CD4-positive, alpha-beta memory T cell (primary cell): ENCODE measurements around the gene S1PR2. TPM values are rescaled to one million over a fixed set of nuclear protein-coding genes. Genes with fewer than 3 reads are reported as not detected.

Experiments
- CTCF ChIA-PET: fragments of 350-600 bp; sonication (Branson Sonifier 250); formaldehyde crosslinking; loops from one replicate; lab custom pipeline; 2021; ENCODE audit warnings: inconsistent platforms; ENCODE audit not compliant: partially characterized antibody; lab: Charles Lee
- POLR2A ChIA-PET: fragments of 350-600 bp; sonication (Branson Sonifier 250); formaldehyde crosslinking; loops from one replicate; lab custom pipeline; 2021; ENCODE audit not compliant: partially characterized antibody; lab: Charles Lee
- DNase-seq, 5 donors: peaks; one replicate each; pipeline versions ENCODE4 v3.0.0 to v3.0.0-alpha.2; 2020 to 2022; ENCODE audit warnings: mixed read lengths in 1 of 5
- H3K27ac ChIP-seq: one replicate; pipeline ENCODE4 v1.7.0; 2013; ENCODE audit warnings: low read depth, low read length
- H3K27me3 ChIP-seq: 2 replicates; pipeline ENCODE4 v1.7.0; 2013; ENCODE audit warnings: mild to moderate bottlenecking, low read length, moderate library complexity; ENCODE audit not compliant: insufficient read depth
- H3K36me3 ChIP-seq: 2 replicates; pipeline ENCODE4 v1.7.0; 2013; ENCODE audit warnings: mild to moderate bottlenecking, low read length, moderate library complexity; ENCODE audit not compliant: insufficient read depth
- H3K4me1 ChIP-seq: 2 replicates; pipeline ENCODE4 v1.7.0; 2013; ENCODE audit warnings: mild to moderate bottlenecking, low read length, moderate library complexity; ENCODE audit not compliant: insufficient read depth
- H3K4me3 ChIP-seq, 2 donors: one replicate each; pipeline ENCODE4 v1.7.0; 2013; ENCODE audit warnings: low read length in 2 of 2, mild to moderate bottlenecking in 1 of 2
- H3K9me3 ChIP-seq, 2 donors: one replicate each; pipeline ENCODE4 v1.7.0; 2013; ENCODE audit warnings: low read length in 2 of 2, control low read depth in 1 of 2; ENCODE audit not compliant: control insufficient read depth in 1 of 2
- H3K27ac Mint-ChIP-seq, 7 donors: one replicate each; pipeline ENCODE4 v1.8.0; 2020 to 2021; ENCODE audit warnings: mixed read lengths in 7 of 7, mild to moderate bottlenecking in 6 of 7, inconsistent platforms in 3 of 7, moderate library complexity in 3 of 7
- H3K27me3 Mint-ChIP-seq, 2 donors: one replicate each; pipeline ENCODE4 v1.8.0; 2020 to 2021; ENCODE audit warnings: mixed read lengths in 2 of 2
- H3K36me3 Mint-ChIP-seq, 2 donors: one replicate each; pipeline ENCODE4 v1.8.0; 2020 to 2021; ENCODE audit warnings: mixed read lengths in 2 of 2, inconsistent platforms in 1 of 2, mild to moderate bottlenecking in 1 of 2
- H3K4me1 Mint-ChIP-seq, 4 donors: one replicate each; pipeline ENCODE4 v1.8.0; 2020 to 2021; ENCODE audit warnings: mixed read lengths in 4 of 4, mild to moderate bottlenecking in 1 of 4
- H3K4me3 Mint-ChIP-seq, 8 donors: one replicate each; pipeline ENCODE4 v1.8.0; 2020 to 2021; ENCODE audit warnings: mixed read lengths in 8 of 8, mild to moderate bottlenecking in 7 of 8, moderate library complexity in 6 of 8, inconsistent platforms in 3 of 8
- H3K9me3 Mint-ChIP-seq, 8 donors: one replicate each; pipeline ENCODE4 v1.8.0; 2020 to 2021; ENCODE audit warnings: mixed read lengths in 8 of 8, mild to moderate bottlenecking in 5 of 8, inconsistent platforms in 3 of 8, moderate library complexity in 1 of 8
- intact Hi-C: fragments of 100-400 bp; cut with micrococcal nuclease; formaldehyde crosslinking; loops from one replicate; pipeline ENCODE4 v1.15.1; 2023
- polyA plus RNA-seq, 2 donors: library from polyadenylated mRNA; unstranded; fragments of 300-500 nt; fragmentation: Illumina TruSeq; gene quantifications; one replicate each; pipeline ENCODE4 v1.2.3, GENCODE V29; 2021
- total RNA-seq, 2 experiments: library from RNA; stranded (reverse); gene quantifications; one replicate each; pipeline ENCODE4 v1.2.3, GENCODE V29; 2021

Gene S1PR2
- total and polyA plus RNA-seq, 4 experiments from 2014 or later = 1.4 to 9.4 (median 5.7) TPM

GRCh38 chr19:10266706-10267105 is 35.6 kb upstream of the S1PR2 start:
- Mint-ChIP-seq H3K4me1 (peaks cover 2 to 27% (median 14%) of the 10 kb centered on the region in 4 donors), H3K9me3 (no peaks in the 10 kb centered on the region), H3K27ac (peak overlapping the region in 1 of 7 donors; percentile 38), H3K27me3 (no peaks in the 10 kb centered on the region), H3K4me3 (no peak overlapping the region), H3K36me3 (peaks cover 0 to 4% of the 10 kb centered on the region in 2 donors)
- Histone ChIP-seq H3K27me3 (no peaks in the 10 kb centered on the region), H3K27ac (no peak overlapping the region), H3K4me1 (peaks cover 22% of the 10 kb centered on the region), H3K36me3 (no peaks in the 10 kb centered on the region), H3K9me3 (no peaks in the 10 kb centered on the region), H3K4me3 (no peak overlapping the region)
- ChIA-PET POLR2A (no interaction called here), CTCF (interaction anchor here (0.6 to 9.8 kb wide), 7 partner anchors 22 to 433 kb away, joined by 3 to 235 read pairs (median 4); partner anchors contain the start of gene ICAM5)
- intact Hi-C loops = no loop called here
- no peak for DNase-seq

GRCh38 chr19:10262771-10263170 is 31.6 kb upstream of the S1PR2 start:
- CTCF ChIA-PET = interaction anchor here (1.1 to 9.8 kb wide), 3 partner anchors 67 to 125 kb away, joined by 3 to 235 read pairs (median 80); no protein-coding TSS in a partner anchor
- Mint-ChIP-seq H3K27ac (peak overlapping the region in 1 of 7 donors; percentile 29), H3K9me3 (no peaks in the 10 kb centered on the region), H3K4me1 (peaks cover 3 to 14% (median 5%) of the 10 kb centered on the region in 4 donors), H3K36me3 (peaks cover under 1 to 13% of the 10 kb centered on the region in 2 donors), H3K4me3 (no peak overlapping the region), H3K27me3 (no peaks in the 10 kb centered on the region)
- Histone ChIP-seq H3K27me3 (no peaks in the 10 kb centered on the region), H3K27ac (no peak overlapping the region), H3K9me3 (no peaks in the 10 kb centered on the region), H3K36me3 (peaks cover 11% of the 10 kb centered on the region), H3K4me3 (no peak overlapping the region), H3K4me1 (peaks cover 20% of the 10 kb centered on the region)
- DNase-seq = no peak
- intact Hi-C loops = no loop called here
- POLR2A ChIA-PET = no interaction called here

GRCh38 chr19:10260141-10260584 is 29.0 kb upstream of the S1PR2 start:
- CTCF ChIA-PET = interaction anchor here (0.8 to 4.8 kb wide), 14 partner anchors 10 to 328 kb away, joined by 3 to 80 read pairs (median 12); partner anchors contain the start of genes ICAM1 and TYK2
- Histone ChIP-seq H3K4me1 (peaks cover 20% of the 10 kb centered on the region), H3K4me3 (no peak overlapping the region), H3K27ac (peak overlapping the region; percentile 16), H3K9me3 (no peaks in the 10 kb centered on the region), H3K36me3 (peaks cover 26% of the 10 kb centered on the region), H3K27me3 (no peaks in the 10 kb centered on the region)
- Mint-ChIP-seq H3K27me3 (no peaks in the 10 kb centered on the region), H3K36me3 (peaks cover 18 to 34% of the 10 kb centered on the region in 2 donors), H3K27ac (peak overlapping the region; percentile 36 to 87 (median 57)), H3K4me1 (peaks cover 5 to 17% (median 8%) of the 10 kb centered on the region in 4 donors), H3K9me3 (no peaks in the 10 kb centered on the region), H3K4me3 (no peak overlapping the region)
- peak in 1 of 5 donors; percentile 67 for DNase-seq
- intact Hi-C loops = no loop called here
- POLR2A ChIA-PET = interaction anchor here (1.5 to 3.6 kb wide), 6 partner anchors 8 to 132 kb away, joined by 4 to 36 read pairs (median 10); partner anchors contain the start of genes ICAM1, ICAM5, MRPL4 and TYK2

- DNase-seq = peak; percentile 82 to 94 (median 86)
- Mint-ChIP-seq H3K4me1 (peaks cover 5 to 17% (median 8%) of the 10 kb centered on the region in 4 donors), H3K9me3 (no peaks in the 10 kb centered on the region), H3K36me3 (peaks cover 21 to 42% of the 10 kb centered on the region in 2 donors), H3K27me3 (no peaks in the 10 kb centered on the region), H3K27ac (peak overlapping the region in 4 of 7 donors; percentile 17 to 76 (median 54)), H3K4me3 (peak overlapping the region in 1 of 8 donors; percentile 68)
- Histone ChIP-seq H3K36me3 (peaks cover 33% of the 10 kb centered on the region), H3K4me3 (no peak overlapping the region), H3K27me3 (no peaks in the 10 kb centered on the region), H3K4me1 (peaks cover 20% of the 10 kb centered on the region), H3K9me3 (no peaks in the 10 kb centered on the region), H3K27ac (peak overlapping the region; percentile 16)
- ChIA-PET POLR2A (interaction anchor here (0.7 to 3.6 kb wide), 13 partner anchors 7 to 436 kb away, joined by 3 to 36 read pairs (median 5); partner anchors contain the start of genes ICAM1, ICAM5, MRPL4 and TYK2), CTCF (interaction anchor here (0.6 to 4.8 kb wide), 35 partner anchors 9 to 328 kb away, joined by 3 to 80 read pairs (median 4); partner anchors contain the start of genes FDX2, ICAM1, ICAM4 and ICAM5)
- intact Hi-C loops = loop anchor here (1.0 kb wide), 1 partner anchor 130 kb away; no protein-coding TSS in a partner anchor
These were observed 28.2 kb upstream of the S1PR2 start for GRCh38 chr19:10259162-10259905.

- ChIA-PET CTCF (interaction anchor here (0.6 to 4.8 kb wide), 33 partner anchors 8 to 492 kb away, joined by 3 to 80 read pairs (median 4); partner anchors contain the start of genes FDX2, ICAM1, ICAM4 and ICAM5), POLR2A (interaction anchor here (0.7 to 3.6 kb wide), 11 partner anchors 8 to 437 kb away, joined by 3 to 36 read pairs (median 5); partner anchors contain the start of genes ICAM1, ICAM5 and TYK2)
- peaks cover 27 to 49% of the 10 kb centered on the region in 2 donors for H3K36me3 Mint-ChIP-seq
- Histone ChIP-seq H3K27me3 (no peaks in the 10 kb centered on the region), H3K4me1 (peaks cover 25% of the 10 kb centered on the region), H3K9me3 (no peaks in the 10 kb centered on the region), H3K4me3 (no peak overlapping the region), H3K36me3 (peaks cover 39% of the 10 kb centered on the region), H3K27ac (no peak overlapping the region)
- H3K4me1 Mint-ChIP-seq = peaks cover 7 to 21% (median 11%) of the 10 kb centered on the region in 4 donors
- no peak for DNase-seq
- intact Hi-C loops = no loop called here
- no peaks in the 10 kb centered on the region for H3K27me3 Mint-ChIP-seq
- no peaks in the 10 kb centered on the region for H3K9me3 Mint-ChIP-seq
- H3K27ac Mint-ChIP-seq = peak overlapping the region in 2 of 7 donors; percentile 7 to 71
- H3K4me3 Mint-ChIP-seq = peak overlapping the region in 1 of 8 donors; percentile 54
These were observed 27.1 kb upstream of the S1PR2 start for GRCh38 chr19:10258080-10258710.

- no peak overlapping the region for H3K27ac ChIP-seq
- H3K27me3 Mint-ChIP-seq = no peaks in the 10 kb centered on the region
- POLR2A ChIA-PET = interaction anchor here (3.0 kb wide), 1 partner anchor 135 kb away, joined by 19 read pairs; no protein-coding TSS in a partner anchor
- peaks cover 12 to 29% (median 17%) of the 10 kb centered on the region in 4 donors for H3K4me1 Mint-ChIP-seq
- H3K36me3 ChIP-seq = peaks cover 39% of the 10 kb centered on the region
- intact Hi-C loops = no loop called here
- peaks cover 27 to 55% of the 10 kb centered on the region in 2 donors for H3K36me3 Mint-ChIP-seq
- H3K27me3 ChIP-seq = no peaks in the 10 kb centered on the region
- H3K4me1 ChIP-seq = peaks cover 35% of the 10 kb centered on the region
- DNase-seq = no peak
- CTCF ChIA-PET = interaction anchor here (0.6 to 4.6 kb wide), 4 partner anchors 31 to 391 kb away, joined by 3 to 58 read pairs (median 12); no protein-coding TSS in a partner anchor
- H3K4me3 ChIP-seq = no peak overlapping the region
- H3K9me3 ChIP-seq = no peaks in the 10 kb centered on the region
- H3K9me3 Mint-ChIP-seq = no peaks in the 10 kb centered on the region
- H3K4me3 Mint-ChIP-seq = peak overlapping the region in 1 of 8 donors; percentile 26
- peak overlapping the region in 1 of 7 donors; percentile 2 for H3K27ac Mint-ChIP-seq
These were observed 26.0 kb upstream of the S1PR2 start for GRCh38 chr19:10256970-10257615.
